ENCODE measurements around the gene SLC26A11.

GRCh38 chr17:80259457-80260068, 39.3 kb downstream of the SLC26A11 start:
- TF ChIP-seq EZH2 (IDR thresholded peaks at IDR 0.05; ENCODE audit: insufficient read depth, poor library complexity, severe bottlenecking) = no peak
- no peak for TF ChIP-seq EZH2phosphoT487 (IDR thresholded peaks at IDR 0.05; ENCODE audit: insufficient read depth, low read depth)
